Keratinocyte (primary cell): ENCODE data around the gene TMEM87A.

Source experiments
- EZH2 ChIP-seq: IDR thresholded peaks from one replicate; pipeline ENCODE4 v1.6.1; 2012; ENCODE audit warnings: inconsistent platforms, mild to moderate bottlenecking, low read length, moderate library complexity
- TF ChIP-seq, protein P1 (sequence below), 3 experiments: IDR thresholded peaks in 1 of 3; conservative IDR thresholded peaks in 1 of 3; optimal IDR thresholded peaks in 1 of 3; 2 replicates in 2 of 3; 3 replicates in 1 of 3; pipeline versions ENCODE3 to v1.5.1; 2011; ENCODE audit warnings: low read length in 3 of 3, mild to moderate bottlenecking in 3 of 3, moderate library complexity in 2 of 3, control low read depth in 1 of 3, inconsistent platforms in 1 of 3; ENCODE audit not compliant: insufficient read depth in 2 of 3; ENCODE audit errors: extremely low read depth in 1 of 3

DNA sequence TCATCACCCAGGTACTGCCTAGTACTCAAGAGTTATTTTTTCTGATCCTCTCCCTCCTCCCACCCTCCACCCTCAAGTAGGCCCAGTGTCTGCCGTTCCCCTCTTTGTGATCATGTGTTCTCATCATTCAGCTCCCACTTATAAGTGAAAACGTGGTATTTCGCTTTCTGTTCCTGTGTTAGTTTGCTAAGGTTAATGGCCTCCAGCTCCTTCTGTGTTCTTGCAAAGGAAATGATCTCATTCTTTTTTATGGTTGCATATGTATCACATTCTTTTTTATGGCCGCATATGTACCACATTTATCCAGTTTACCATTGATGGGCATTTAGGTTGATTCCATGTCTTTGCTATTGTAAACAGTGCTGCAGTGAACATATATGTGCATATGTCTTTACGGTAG, 8.4 kb downstream of the TMEM87A start:
- TF ChIP-seq, protein P1, sequence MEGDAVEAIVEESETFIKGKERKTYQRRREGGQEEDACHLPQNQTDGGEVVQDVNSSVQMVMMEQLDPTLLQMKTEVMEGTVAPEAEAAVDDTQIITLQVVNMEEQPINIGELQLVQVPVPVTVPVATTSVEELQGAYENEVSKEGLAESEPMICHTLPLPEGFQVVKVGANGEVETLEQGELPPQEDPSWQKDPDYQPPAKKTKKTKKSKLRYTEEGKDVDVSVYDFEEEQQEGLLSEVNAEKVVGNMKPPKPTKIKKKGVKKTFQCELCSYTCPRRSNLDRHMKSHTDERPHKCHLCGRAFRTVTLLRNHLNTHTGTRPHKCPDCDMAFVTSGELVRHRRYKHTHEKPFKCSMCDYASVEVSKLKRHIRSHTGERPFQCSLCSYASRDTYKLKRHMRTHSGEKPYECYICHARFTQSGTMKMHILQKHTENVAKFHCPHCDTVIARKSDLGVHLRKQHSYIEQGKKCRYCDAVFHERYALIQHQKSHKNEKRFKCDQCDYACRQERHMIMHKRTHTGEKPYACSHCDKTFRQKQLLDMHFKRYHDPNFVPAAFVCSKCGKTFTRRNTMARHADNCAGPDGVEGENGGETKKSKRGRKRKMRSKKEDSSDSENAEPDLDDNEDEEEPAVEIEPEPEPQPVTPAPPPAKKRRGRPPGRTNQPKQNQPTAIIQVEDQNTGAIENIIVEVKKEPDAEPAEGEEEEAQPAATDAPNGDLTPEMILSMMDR (optimal IDR thresholded peaks at IDR 0.05 in 1 of 3, IDR thresholded peaks at IDR 0.05 in 1 of 3, conservative IDR thresholded peaks at IDR 0.05 in 1 of 3; ENCODE audit: extremely low read depth in 1 of 3, insufficient read depth in 2 of 3, low read length in 3 of 3): no peak
- TF ChIP-seq EZH2: no peak
